Neural cell (in vitro differentiated cells): ENCODE results near the gene CBFA2T2.

Source experiments
- EP300 ChIP-seq: fragments of 450-650 bp; conservative IDR thresholded peaks from 2 replicates; pipeline ENCODE4 v1.6.1; 2014; ENCODE audit warnings: antibody characterized with exemption, mild to moderate bottlenecking, moderate library complexity; ENCODE audit not compliant: poor library complexity, severe bottlenecking
- EZH2 ChIP-seq: fragments of 200-600, 300-800 bp; shearing (Covaris generic), sonication (generic); IDR thresholded peaks from 2 replicates; pipeline ENCODE4 v1.6.1; 2014; ENCODE audit warnings: antibody characterized with exemption, low read length, borderline replicate concordance, mild to moderate bottlenecking; ENCODE audit not compliant: insufficient read depth, poor library complexity, severe bottlenecking
- MXI1 ChIP-seq: fragments of 450-650 bp; conservative IDR thresholded peaks from 2 replicates; pipeline ENCODE4 v1.6.1; 2014; ENCODE audit warnings: antibody characterized with exemption, mild to moderate bottlenecking; ENCODE audit not compliant: poor library complexity, severe bottlenecking
- POLR2AphosphoS5 ChIP-seq: IDR thresholded peaks from 2 replicates; pipeline ENCODE4 v1.6.1; 2012
- RAD21 ChIP-seq: fragments of 450-650 bp; conservative IDR thresholded peaks from 2 replicates; pipeline ENCODE4 v1.6.1; 2014; ENCODE audit warnings: antibody characterized with exemption, mild to moderate bottlenecking, moderate library complexity
- SMC3 ChIP-seq: fragments of 450-650 bp; conservative IDR thresholded peaks from 2 replicates; pipeline ENCODE4 v1.6.1; 2014; ENCODE audit warnings: antibody characterized with exemption, mild to moderate bottlenecking, moderate library complexity; ENCODE audit not compliant: poor library complexity
- TAF1 ChIP-seq: IDR thresholded peaks from 2 replicates; pipeline ENCODE4 v1.6.1; 2012; ENCODE audit warnings: low read depth
- TF ChIP-seq, protein P1 (sequence below): fragments of 450-650 bp; IDR thresholded peaks from 2 replicates; pipeline ENCODE4 v1.5.1; 2014; ENCODE audit warnings: antibody characterized with exemption, mild to moderate bottlenecking, moderate library complexity; ENCODE audit not compliant: poor library complexity, severe bottlenecking
- TF ChIP-seq, protein P2 (sequence below): IDR thresholded peaks from 2 replicates; pipeline ENCODE4 v1.6.1; 2012; ENCODE audit warnings: borderline replicate concordance

DNA sequence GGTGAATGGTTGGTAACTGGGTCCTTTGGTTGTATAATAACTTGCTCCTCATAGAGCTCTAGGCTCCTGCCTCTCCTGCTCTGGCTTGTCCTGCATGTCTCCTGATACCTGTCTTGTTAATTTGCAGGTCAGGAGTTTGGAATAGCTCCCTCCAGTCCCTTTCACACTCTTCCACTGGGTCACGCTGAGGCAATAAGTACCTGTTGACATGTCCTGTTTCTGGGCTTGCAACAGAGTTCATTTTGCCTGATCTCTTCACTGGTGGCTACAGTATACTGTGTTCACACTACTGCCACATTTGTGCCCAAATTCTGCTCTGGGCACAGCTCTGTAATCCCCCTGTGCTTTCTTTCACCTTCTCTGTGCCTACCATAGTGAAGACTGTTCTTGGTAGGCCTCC is 146.9 kb downstream of the CBFA2T2 start:
- TF ChIP-seq EZH2 (no peak), POLR2AphosphoS5 (no peak), TAF1 (no peak), SMC3 (no peak), MXI1 (no peak), EP300 (no peak), RAD21 (no peak)
- TF ChIP-seq, protein P1, sequence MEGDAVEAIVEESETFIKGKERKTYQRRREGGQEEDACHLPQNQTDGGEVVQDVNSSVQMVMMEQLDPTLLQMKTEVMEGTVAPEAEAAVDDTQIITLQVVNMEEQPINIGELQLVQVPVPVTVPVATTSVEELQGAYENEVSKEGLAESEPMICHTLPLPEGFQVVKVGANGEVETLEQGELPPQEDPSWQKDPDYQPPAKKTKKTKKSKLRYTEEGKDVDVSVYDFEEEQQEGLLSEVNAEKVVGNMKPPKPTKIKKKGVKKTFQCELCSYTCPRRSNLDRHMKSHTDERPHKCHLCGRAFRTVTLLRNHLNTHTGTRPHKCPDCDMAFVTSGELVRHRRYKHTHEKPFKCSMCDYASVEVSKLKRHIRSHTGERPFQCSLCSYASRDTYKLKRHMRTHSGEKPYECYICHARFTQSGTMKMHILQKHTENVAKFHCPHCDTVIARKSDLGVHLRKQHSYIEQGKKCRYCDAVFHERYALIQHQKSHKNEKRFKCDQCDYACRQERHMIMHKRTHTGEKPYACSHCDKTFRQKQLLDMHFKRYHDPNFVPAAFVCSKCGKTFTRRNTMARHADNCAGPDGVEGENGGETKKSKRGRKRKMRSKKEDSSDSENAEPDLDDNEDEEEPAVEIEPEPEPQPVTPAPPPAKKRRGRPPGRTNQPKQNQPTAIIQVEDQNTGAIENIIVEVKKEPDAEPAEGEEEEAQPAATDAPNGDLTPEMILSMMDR = no peak
- TF ChIP-seq, protein P2, sequence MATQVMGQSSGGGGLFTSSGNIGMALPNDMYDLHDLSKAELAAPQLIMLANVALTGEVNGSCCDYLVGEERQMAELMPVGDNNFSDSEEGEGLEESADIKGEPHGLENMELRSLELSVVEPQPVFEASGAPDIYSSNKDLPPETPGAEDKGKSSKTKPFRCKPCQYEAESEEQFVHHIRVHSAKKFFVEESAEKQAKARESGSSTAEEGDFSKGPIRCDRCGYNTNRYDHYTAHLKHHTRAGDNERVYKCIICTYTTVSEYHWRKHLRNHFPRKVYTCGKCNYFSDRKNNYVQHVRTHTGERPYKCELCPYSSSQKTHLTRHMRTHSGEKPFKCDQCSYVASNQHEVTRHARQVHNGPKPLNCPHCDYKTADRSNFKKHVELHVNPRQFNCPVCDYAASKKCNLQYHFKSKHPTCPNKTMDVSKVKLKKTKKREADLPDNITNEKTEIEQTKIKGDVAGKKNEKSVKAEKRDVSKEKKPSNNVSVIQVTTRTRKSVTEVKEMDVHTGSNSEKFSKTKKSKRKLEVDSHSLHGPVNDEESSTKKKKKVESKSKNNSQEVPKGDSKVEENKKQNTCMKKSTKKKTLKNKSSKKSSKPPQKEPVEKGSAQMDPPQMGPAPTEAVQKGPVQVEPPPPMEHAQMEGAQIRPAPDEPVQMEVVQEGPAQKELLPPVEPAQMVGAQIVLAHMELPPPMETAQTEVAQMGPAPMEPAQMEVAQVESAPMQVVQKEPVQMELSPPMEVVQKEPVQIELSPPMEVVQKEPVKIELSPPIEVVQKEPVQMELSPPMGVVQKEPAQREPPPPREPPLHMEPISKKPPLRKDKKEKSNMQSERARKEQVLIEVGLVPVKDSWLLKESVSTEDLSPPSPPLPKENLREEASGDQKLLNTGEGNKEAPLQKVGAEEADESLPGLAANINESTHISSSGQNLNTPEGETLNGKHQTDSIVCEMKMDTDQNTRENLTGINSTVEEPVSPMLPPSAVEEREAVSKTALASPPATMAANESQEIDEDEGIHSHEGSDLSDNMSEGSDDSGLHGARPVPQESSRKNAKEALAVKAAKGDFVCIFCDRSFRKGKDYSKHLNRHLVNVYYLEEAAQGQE = no peak
